ENCODE results near the gene SLC6A7.
"Not testable (repeated sequence)": the region's sequence is repeated elsewhere in the genome, so short reads cannot be mapped to it uniquely, and the experiment has no call there.

The SLC6A7 gene

DNA sequence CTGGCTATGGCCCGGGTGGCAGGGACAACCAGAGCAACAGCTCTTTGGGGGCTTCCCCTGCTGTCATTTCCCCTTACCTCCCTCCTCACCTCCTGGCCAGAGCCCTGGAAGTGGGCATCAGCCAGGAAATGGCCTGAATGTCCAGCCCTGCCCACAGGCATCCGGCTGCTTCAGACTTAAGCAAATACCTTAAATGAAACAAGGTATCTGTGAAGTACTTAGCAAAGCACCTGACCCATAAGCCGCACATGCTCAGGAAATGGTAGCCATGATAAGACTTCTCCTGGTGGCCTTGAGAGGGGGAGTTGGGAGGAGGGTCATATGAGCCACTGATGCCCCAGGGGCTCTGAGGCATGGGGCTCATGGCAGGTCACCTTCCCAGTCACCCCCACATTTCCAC lies 55.9 kb downstream of the SLC6A7 start:
- no peak for DNase-seq

DNA sequence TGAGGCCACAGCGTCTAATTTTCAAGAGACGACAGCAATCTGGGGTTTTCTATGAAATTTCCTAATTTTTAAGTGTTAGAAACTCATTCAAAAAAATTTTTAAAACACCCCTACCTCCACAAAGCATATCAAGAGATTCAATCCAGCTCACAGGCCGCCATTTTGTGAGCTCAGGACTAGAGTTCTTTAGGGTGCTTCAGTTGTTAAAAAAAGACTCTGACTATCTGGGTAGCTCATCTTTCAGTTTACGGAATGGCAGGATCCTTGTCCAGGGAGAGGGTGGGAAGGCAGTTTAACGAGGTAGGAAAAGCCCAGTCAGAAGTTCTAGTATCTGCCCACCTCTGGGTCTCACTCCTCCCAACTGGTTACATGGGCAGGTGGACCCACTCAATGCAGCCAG lies 56.6 kb downstream of the SLC6A7 start:
- DNase-seq = no peak

DNA sequence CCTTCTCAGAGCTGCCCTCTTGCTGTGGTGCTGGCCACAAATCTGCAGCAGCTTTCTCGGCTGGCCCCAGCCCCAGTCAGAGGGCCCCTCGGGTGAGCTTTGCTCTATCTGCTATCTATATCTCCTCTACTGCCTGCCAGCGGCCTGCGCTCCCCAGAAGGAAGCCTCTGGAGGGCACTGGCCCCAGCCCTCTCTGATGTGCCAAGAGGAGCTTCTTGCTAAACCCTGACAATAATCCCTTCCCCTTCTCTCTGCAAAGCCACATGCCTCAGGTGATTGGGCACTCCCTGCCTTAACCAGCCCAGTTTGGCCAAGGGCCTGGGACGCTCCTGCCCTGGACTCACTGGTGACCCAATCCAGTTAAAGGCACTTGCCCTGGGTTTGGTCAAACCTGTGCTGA lies 57.0 kb downstream of the SLC6A7 start:
- DNase-seq = no peak

DNA sequence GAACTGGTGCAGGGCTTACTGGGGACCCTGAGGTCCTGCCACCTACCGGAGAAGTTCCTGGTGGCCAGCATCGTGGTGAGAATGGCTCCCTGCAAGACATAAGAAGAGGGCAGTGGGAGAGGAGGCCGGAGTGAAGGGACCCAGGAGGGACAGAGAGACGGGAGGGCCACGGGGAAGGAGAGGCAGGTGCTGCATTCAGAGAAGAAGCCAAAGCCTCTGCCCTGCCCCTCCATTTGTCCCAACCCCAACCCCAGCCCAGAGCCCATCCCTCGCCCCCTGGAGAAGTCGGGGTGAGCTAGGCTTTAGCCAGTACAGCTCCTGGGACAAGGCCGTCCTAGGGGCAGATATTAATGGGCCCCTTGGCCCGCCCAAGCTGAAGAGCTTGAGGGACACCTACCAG lies 57.9 kb downstream of the SLC6A7 start:
- DNase-seq = no peak

DNA sequence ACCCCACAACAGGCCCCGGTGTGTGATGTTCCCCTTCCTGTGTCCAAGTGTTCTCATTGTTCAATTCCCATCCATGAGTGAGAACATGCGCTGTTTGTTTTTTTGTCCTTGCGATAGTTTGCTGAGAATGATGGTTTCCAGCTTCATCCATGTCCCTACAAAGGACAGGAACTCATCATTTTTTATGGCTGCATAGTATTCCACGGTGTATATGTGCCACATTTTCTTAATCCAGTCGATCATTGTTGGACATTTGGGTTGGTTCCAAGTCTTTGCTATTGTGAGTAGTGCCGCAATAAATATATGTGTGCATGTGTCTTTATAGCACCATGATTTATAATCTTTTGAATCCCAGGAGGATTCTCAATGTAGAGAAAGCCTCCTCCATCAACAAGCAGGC lies 58.6 kb downstream of the SLC6A7 start:
- not testable (repeated sequence) for DNase-seq

DNA sequence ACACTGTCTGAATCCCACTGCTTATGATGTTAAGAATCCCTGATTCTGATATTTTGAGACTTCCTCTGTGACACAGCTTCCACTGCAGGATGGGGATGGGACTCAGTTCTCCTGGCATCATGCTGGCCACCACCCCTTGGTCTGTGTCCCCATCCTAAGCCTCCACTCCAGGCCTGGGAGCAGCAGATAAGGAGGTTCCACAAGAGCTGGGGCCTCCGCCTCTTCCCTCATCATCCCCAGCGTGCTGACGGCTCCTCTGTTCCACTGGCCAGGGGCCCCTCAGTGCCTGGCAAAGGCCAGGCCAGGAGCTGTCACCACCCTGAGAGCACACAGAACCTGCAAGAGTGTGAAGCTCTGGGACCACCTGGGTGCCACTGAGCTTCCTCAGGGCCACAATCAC lies 59.1 kb downstream of the SLC6A7 start:
- DNase-seq = no peak

DNA sequence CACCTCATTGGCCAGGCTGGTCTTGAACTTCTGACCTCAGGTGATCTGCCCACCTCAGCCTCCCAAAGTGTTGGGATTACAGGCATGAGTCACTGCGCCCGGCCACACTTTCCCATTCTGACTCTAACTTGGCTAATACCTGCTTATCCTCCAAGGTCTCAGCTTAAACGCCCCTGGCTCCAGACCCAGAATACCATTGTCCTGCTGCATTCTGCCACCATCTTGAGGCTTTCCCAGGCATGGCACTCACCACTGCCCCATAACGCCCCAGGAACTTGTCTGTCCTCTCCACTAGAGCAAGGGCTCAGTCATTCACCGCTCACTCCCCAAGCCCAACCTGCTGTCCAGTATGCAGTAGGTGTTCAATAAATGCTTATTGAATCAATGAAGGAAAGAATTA lies 59.9 kb downstream of the SLC6A7 start:
- no peak for DNase-seq

DNA sequence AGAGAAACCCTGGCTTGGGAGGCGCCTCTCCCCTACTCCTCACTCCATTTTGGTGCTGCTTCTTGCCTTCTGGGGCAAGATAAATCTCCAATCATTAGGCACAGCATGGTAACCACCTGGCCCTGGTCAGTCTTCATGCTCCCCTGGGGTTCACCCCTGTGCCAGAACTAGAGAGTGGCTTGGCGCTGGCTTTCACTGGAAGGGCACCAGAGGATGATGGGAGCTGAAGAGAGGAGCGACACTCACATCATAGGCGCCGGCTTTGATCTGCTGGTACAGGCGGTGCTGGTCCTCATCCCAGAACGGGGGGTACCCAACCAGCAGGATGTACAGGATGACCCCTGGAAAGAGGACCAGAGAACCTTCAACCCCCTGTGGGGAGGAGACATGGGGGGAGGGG lies 61.6 kb downstream of the SLC6A7 start:
- no peak for DNase-seq

DNA sequence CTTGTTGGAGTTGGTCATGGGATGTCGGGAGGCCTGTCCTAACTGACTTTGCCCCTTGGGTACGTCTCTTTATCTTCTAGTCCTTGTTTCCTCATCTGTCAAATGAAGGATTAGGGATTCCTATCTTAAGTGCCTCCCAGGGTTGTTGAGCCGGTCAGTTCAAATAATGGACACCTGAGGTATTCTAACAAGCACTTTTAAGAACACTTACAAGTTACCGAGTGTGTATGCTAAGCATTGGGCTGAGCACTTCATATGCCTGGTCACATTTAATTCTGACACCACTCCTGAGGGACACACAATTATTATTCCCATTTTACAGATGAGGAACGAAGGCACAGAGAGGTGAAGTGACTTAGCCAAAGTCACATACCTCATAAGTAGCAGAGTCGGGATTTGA lies 62.6 kb downstream of the SLC6A7 start:
- DNase-seq = no peak

DNA sequence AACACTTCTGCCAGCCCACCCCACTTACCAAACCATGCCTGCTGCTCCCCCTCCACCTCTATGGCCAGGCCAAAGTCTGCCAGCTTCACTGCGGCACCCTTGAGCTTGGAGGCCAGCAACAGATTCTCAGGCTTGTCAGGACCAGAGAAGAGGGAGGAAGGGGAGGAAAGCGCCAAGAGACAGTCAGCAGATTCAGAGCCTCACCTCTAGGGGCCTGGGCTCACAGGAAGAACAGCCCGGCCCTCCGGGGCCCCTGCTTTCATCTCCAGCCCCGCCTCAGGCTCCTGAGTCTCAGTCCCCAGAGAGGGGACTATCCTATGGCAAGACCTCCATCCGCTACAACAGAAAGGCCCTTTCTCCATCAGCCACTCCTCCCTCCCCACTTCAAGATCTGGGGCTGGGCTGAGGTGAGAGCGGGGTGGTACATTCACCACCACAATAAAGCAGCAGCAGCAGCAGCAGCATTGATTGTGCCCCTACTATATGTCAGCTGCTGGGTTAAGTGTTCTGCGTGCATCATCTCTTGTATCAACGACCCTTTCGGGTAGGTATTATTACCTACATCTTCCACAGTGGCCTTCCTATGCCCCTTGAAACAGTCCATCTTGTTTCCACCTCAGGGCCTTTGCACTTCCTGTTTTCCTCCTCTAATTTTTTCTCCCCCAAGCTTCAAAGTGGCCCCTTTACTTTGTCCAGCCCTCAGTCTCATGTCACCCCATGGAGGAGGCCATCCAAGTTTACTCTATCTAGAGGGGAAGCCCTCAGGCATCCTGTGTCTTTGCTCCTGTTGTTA lies 63.8 kb downstream of the SLC6A7 start:
- no peak for DNase-seq

DNA sequence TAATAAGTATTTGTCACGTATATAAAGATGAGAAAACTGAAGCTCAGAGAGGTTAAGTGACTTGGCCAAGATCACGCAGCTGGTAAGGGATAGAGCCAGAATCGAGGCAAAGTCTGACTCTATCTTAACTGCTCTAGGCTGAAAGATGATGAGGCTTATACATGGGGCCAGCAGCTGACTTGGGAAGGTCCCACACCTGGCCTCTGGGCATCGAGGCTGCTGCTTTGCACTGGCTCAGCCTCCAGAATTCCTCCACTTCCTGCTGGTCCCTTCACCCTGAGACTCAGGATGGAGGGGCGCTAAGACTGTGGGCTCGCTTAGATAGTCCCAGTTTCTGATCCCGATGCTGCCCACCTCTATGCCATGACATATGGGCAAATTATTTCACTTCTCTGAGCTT lies 64.5 kb downstream of the SLC6A7 start:
- DNase-seq = no peak

DNA sequence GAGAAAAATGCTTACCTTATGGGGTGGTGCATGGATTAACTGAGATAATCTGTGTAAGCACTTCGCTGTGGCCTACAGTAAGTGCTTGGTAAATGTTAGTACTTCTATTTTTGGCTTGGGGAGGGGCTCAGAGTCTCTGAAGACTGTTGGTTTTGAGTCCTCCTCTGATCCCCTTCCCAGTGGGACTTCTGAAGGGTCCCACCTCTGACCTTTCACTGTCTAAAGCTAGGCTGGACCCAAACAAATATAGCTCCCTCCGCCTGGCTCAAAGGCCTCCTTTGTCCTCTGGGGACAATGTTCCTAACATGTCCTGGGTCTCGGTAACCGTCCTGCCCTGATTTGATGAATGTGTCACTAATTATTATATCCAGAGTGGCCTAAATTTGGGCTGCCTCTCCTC lies 64.9 kb downstream of the SLC6A7 start:
- DNase-seq = no peak

DNA sequence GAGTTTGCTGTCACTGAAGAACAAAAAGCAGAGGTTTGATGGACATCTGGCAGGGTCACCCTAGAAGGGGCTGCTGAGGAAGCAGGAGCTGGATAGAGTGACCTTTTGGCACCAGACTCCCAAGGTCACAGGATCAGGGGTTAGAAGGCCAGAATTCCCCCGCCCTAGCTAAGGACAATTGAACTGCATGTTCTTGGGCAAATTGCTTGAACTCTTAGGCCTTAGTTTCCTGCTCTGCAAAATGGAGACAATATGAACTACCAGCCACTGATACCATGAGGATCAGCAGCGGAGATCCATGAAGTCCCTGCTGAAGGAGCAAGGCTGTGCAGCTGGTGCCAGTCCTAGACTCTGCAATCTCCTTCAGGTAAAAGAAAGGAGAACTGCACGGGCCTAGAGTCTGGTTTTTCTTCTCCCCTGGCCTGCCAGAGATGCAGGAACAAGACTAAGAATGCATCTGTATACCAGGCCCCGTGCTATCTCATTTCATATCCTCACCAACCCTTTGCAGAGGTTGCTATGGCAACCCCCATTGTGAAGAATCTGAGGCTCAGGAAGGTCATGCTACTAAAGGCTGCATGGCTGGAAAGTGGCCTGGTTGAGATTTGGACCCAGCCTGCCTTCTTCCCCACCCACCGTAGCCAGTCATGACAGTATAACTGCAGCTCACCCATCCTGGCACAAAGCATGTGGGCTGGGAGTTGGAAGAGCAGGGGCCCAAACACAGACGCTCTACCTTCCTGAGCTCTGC lies 66.0 kb downstream of the SLC6A7 start:
- DNase-seq = no peak

DNA sequence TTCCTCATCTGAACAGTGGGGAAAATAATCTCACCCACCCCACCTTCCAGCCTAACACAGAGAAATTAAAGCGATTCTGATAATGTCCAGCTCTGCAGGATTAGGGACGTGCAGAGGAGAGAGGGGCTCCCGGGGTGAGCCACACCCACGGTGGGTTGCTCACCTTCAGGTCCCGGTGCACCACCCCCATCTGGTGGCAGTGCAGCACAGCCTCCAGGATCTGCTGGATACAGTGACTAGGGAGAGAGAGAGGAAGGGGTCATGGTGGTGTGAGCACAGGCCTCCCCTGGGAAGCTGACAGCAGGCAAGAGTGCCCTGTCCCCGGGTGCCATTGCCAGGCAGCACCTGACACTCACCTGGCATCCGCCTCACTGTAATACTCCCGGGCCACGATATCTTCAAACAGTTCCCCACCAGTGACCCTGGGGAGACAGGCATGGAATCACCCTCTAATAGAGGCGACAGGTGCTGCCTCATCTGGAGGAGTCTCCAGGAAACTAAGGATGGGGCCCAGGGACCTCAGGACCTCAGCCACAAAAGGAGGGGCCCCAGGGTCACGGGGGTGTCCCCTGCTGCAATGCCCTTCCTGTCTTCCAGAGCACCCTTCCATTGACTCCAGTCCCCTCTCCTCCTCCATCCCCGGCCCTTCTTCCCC lies 66.7 kb downstream of the SLC6A7 start:
- no peak for DNase-seq

DNA sequence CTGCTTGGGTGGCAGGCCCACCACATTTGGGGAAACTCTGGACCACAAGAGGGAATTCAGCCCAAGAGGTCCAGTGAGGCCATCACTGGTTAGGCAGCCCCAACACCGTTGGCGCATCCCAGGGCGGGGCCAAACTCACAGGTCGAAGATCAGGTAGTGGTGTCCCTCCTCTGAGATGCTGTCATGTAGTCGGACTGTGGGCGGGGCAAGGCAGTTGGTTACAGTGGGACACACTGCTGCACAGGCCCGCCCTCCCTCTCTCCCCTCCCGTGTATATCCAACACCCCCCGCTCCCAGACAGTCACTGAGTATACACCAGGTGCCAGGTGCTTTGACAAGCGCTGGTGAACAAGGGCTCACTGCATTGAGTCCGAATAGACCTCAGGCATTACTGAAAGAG lies 67.6 kb downstream of the SLC6A7 start:
- DNase-seq = no peak

DNA sequence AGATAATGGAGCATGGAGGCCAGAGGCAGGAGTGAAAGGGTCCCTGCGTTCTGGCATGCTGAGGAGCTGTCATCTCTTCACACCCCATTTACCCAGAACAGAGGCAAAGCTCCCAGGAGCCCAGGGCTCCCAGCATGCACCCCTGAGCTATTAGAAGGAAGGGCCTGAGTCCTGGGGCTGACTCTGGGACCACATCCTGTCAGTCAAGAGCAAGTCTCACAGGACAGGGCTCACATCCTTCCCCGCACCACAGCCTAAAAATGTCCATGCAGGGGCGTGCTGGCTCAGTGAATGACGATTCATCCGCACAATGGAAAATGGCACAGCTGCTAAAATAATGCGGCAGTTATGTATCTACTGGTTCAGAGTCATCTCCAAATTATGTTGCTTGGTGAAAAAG lies 68.3 kb downstream of the SLC6A7 start:
- no peak for DNase-seq
